GM13977 (cell line): ENCODE data around the gene SCUBE2.

ENCODE experiments used
- DNase-seq: peaks from one replicate; pipeline ENCODE4 v3.0.0; 2012; ENCODE audit warnings: low spot score
- CTCF ChIP-seq: IDR thresholded peaks from 2 replicates; pipeline ENCODE4 v1.5.1; 2012; ENCODE audit warnings: mild to moderate bottlenecking, control low read depth; ENCODE audit not compliant: insufficient read depth; ENCODE audit errors: extremely low read depth, missing control alignments
- in situ Hi-C: fragments of 300-500 bp; cut with MboI; formaldehyde crosslinking; loops from one replicate; pipeline ENCODE4 v1.12.0; 2022; ENCODE audit warnings: low sequenced_read_pairs, low pct_unique_long_range_greater_than_20kb, mixed read lengths, inconsistent platforms; ENCODE audit not compliant: unreplicated experiment

SCUBE2 gene

GRCh38 chr11:9005087-9005486, 86.3 kb downstream of the SCUBE2 start:
- in situ Hi-C loops = no loop called here
- DNase-seq = peak; percentile 29
- no peak for TF ChIP-seq CTCF

GRCh38 chr11:9004183-9004926, 87.0 kb downstream of the SCUBE2 start:
- in situ Hi-C loops = no loop called here
- TF ChIP-seq CTCF = no peak
- no peak for DNase-seq

- no peak for TF ChIP-seq CTCF
- in situ Hi-C loops = no loop called here
- DNase-seq = peak; percentile 82
These were observed 87.7 kb downstream of the SCUBE2 start, which contains the start of gene NRIP3 for GRCh38 chr11:9003573-9004182. Gene NRIP3 (minus strand): TSS chr11:9004001. CDS start chr11:9003935, 66 bp downstream.

GRCh38 chr11:9002920-9003572, 88.4 kb downstream of the SCUBE2 start:
- in situ Hi-C loops = no loop called here
- no peak for TF ChIP-seq CTCF
- no peak for DNase-seq

- no peak for DNase-seq
- in situ Hi-C loops = no loop called here
- TF ChIP-seq CTCF = no peak
These were observed 89.7 kb downstream of the SCUBE2 start for GRCh38 chr11:9001736-9002135.

- no peak for TF ChIP-seq CTCF
- DNase-seq = no peak
- in situ Hi-C loops = no loop called here
These were observed 93.4 kb downstream of the SCUBE2 start for GRCh38 chr11:8998017-8998416.
